ENCODE results near the gene SLC19A2. TPM values are rescaled to one million over a fixed set of nuclear protein-coding genes. Genes with fewer than 3 reads are reported as not detected.

The SLC19A2 gene
- total and polyA plus RNA-seq, 2 of the 8 experiments (the other 6 are each of a cell fraction or from before 2014, with no cell fraction given): 21.2 to 23.2 TPM

DNA sequence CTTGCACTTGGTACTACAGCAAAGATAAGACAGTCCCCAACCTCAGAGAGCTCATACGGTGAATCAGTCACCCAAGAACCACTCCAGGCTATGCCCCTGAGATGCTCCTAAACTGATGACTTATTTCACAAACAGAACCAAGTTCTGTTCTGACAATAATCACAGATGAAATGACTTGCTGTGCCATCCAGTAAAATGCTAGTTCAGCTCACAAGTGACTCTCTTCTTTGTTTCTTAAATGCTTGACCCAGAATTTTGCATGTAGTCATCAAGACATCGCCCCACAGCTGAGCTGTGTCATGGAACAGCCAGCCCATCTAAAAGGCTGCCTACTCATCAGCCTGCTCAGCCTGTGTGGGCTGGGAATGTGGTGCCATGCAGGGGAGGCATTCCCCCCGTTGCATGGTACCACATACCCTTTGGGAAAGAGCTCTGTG is 6.1 kb upstream of the SLC19A2 start:
- CTCF ChIA-PET (ENCODE audit: partially characterized antibody): interaction anchor here (2.0 kb wide), 1 partner anchor 54 kb away, joined by 7 read pairs; no protein-coding TSS in a partner anchor
- H4K91ac ChIP-seq (replicated peaks; ENCODE audit: insufficient read length, low read length): no peak overlapping the region
- H3K36me3 ChIP-seq (ENCODE audit: control insufficient read depth in 2 of 4, insufficient read depth in 4 of 4, low read length in 3 of 4): no peaks in the 10 kb centered on the region
- no peak overlapping the region for H2BK120ac ChIP-seq (replicated peaks; ENCODE audit: low read depth, low read length)
- no peak overlapping the region for H2AFZ ChIP-seq (ENCODE audit: low read length)
- no peak overlapping the region for H3K14ac ChIP-seq (ENCODE audit: insufficient read length)
- no peaks in the 10 kb centered on the region for H3K27me3 ChIP-seq (replicated peaks in 1 of 4; ENCODE audit: control insufficient read depth in 3 of 4, extremely low read depth in 1 of 4, insufficient read depth in 3 of 4, low read length in 3 of 4)
- H3K9me3 ChIP-seq (ENCODE audit: insufficient read depth in 2 of 2, low read depth in 1 of 2, low read length in 1 of 2): no peaks in the 10 kb centered on the region
- H4K5ac ChIP-seq (ENCODE audit: insufficient read length, low read depth, low read length): no peak overlapping the region
- no peak overlapping the region for H3K9ac ChIP-seq (replicated peaks in 1 of 4; ENCODE audit: extremely low read depth in 1 of 4, low read depth in 3 of 4, low read length in 3 of 4)
- H4K8ac ChIP-seq (ENCODE audit: extremely low read depth, insufficient read depth, low read length): no peak overlapping the region
- H2BK5ac ChIP-seq (ENCODE audit: low read depth, low read length): no peak overlapping the region
- no peak overlapping the region for H2BK20ac ChIP-seq (ENCODE audit: low read length)
- H3K23ac ChIP-seq (ENCODE audit: insufficient read length): no peak overlapping the region
- peaks cover 0 to 4% (median under 1%) of the 10 kb centered on the region in 4 experiments; a peak in 2 of 7 replicates for H3K4me1 ChIP-seq (replicated peaks in 1 of 4; ENCODE audit: control insufficient read depth in 3 of 4, insufficient read depth in 4 of 4, low read length in 3 of 4)
- H3K27ac ChIP-seq (ENCODE audit: low read depth, low read length): no peak overlapping the region
- no peaks in the 10 kb centered on the region for H4K20me1 ChIP-seq (replicated peaks in 1 of 2; ENCODE audit: control insufficient read depth in 1 of 2, insufficient read depth in 2 of 2, low read length in 2 of 2)
- H2BK12ac ChIP-seq (ENCODE audit: low read depth, low read length): no peak overlapping the region
- H3K79me2 ChIP-seq (ENCODE audit: control insufficient read depth in 1 of 2, insufficient read depth in 2 of 2, low read length in 2 of 2): no peaks in the 10 kb centered on the region
- POLR2A ChIA-PET (ENCODE audit: partially characterized antibody): no interaction called here
- H3K79me1 ChIP-seq (ENCODE audit: low read depth, low read length): no peaks in the 10 kb centered on the region
- 91% methylated on average over 3 of the region's 3 CpGs; no CpG with 5 or more reads in 1 of the 2 experiments for WGBS, 2 experiments (ENCODE audit: extremely low coverage in 1 of 2, insufficient coverage in 1 of 2, insufficient read length in 1 of 2, insufficient replicate concordance in 2 of 2, low coverage in 1 of 2, low lambda C conversion rate in 2 of 2, missing lambda C conversion rate in 1 of 2)
- DNase-seq (ENCODE audit: low read depth in 1 of 2, low spot score in 2 of 2): no peak
- H3K56ac ChIP-seq (replicated peaks; ENCODE audit: insufficient read length, low read depth, low read length): no peak overlapping the region
- no peak overlapping the region for H2AK5ac ChIP-seq (ENCODE audit: low read depth, low read length)
- no peaks in the 10 kb centered on the region; the same call in 1 of the 2 replicates for H3K23me2 ChIP-seq (ENCODE audit: low read depth, low read length)
- no peak overlapping the region for H3K4ac ChIP-seq (replicated peaks; ENCODE audit: insufficient read length, low read depth, low read length)
- no peak overlapping the region for H3K4me2 ChIP-seq (ENCODE audit: insufficient read depth in 1 of 2, low read depth in 2 of 2, low read length in 2 of 2)
- FAIRE-seq: no peak
- no peak overlapping the region for H3K4me3 ChIP-seq (ENCODE audit: extremely low read depth in 1 of 4, insufficient read depth in 2 of 4, low read depth in 3 of 4, low read length in 4 of 4)
- no peak overlapping the region for H2BK15ac ChIP-seq (ENCODE audit: low read length)
- H3K18ac ChIP-seq (ENCODE audit: extremely low read depth, low read length): no peak overlapping the region
- TF ChIP-seq RNF2 (IDR thresholded peaks at IDR 0.05; ENCODE audit: borderline replicate concordance, low read depth, low read length, missing control alignments, poor library complexity, severe bottlenecking): no peak
- TF ChIP-seq, protein P1, sequence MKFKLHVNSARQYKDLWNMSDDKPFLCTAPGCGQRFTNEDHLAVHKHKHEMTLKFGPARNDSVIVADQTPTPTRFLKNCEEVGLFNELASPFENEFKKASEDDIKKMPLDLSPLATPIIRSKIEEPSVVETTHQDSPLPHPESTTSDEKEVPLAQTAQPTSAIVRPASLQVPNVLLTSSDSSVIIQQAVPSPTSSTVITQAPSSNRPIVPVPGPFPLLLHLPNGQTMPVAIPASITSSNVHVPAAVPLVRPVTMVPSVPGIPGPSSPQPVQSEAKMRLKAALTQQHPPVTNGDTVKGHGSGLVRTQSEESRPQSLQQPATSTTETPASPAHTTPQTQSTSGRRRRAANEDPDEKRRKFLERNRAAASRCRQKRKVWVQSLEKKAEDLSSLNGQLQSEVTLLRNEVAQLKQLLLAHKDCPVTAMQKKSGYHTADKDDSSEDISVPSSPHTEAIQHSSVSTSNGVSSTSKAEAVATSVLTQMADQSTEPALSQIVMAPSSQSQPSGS (IDR thresholded peaks at IDR 0.05; ENCODE audit: low read length): no peak
- TF ChIP-seq CREB1 (IDR thresholded peaks at IDR 0.05): no peak
- TF ChIP-seq SIN3A (conservative IDR thresholded peaks at IDR 0.05 in 1 of 2, IDR thresholded peaks at IDR 0.05 in 1 of 2; ENCODE audit: low read depth in 1 of 2, low read length in 2 of 2): no peak
- no peak for TF ChIP-seq YY1 (IDR thresholded peaks at IDR 0.05; ENCODE audit: low read depth, low read length)
- TF ChIP-seq BACH1 (IDR thresholded peaks at IDR 0.05; ENCODE audit: low read length): no peak
- no peak for TF ChIP-seq FOSL1 (IDR thresholded peaks at IDR 0.05; ENCODE audit: insufficient read depth, low read depth, low read length)
- no peak for TF ChIP-seq CHD2 (IDR thresholded peaks at IDR 0.05; ENCODE audit: low read length)
- TF ChIP-seq ASH2L (IDR thresholded peaks at IDR 0.05; ENCODE audit: low read length): no peak
- no peak for TF ChIP-seq SP4 (IDR thresholded peaks at IDR 0.05; ENCODE audit: low read length)
- TF ChIP-seq POU5F1 (IDR thresholded peaks at IDR 0.05; ENCODE audit: low read depth, low read length): no peak
- TF ChIP-seq JUN (IDR thresholded peaks at IDR 0.05; ENCODE audit: low read depth, low read length): no peak

All from H1 (cell line).